Activated naive CD4-positive, alpha-beta T cell treated with anti-CD3 and anti-CD28 coated beads for 36 hours (primary cell): ENCODE measurements around the gene FAM78B. TPM values are rescaled to one million over a fixed set of nuclear protein-coding genes. Genes with fewer than 3 reads are reported as not detected.

Source experiments
- CTCF ChIA-PET: fragments of 350-600 bp; sonication (Branson Sonifier 250); formaldehyde crosslinking; loops from one replicate; lab custom pipeline; 2021; ENCODE audit warnings: antibody characterized with exemption; lab: Charles Lee
- DNase-seq: peaks from one replicate; pipeline ENCODE4 v3.0.0-alpha.2; 2020
- H3K27ac Mint-ChIP-seq: one replicate; pipeline ENCODE4 v1.8.0; 2021; ENCODE audit warnings: mild to moderate bottlenecking, mixed read lengths
- H3K27me3 Mint-ChIP-seq: one replicate; pipeline ENCODE4 v1.8.0; 2021; ENCODE audit warnings: low read depth, mixed read lengths
- H3K36me3 Mint-ChIP-seq: one replicate; pipeline ENCODE4 v1.8.0; 2021; ENCODE audit warnings: low read depth, mixed read lengths
- H3K4me1 Mint-ChIP-seq: one replicate; pipeline ENCODE4 v1.8.0; 2021; ENCODE audit warnings: low read depth, mixed read lengths
- H3K4me3 Mint-ChIP-seq: one replicate; pipeline ENCODE4 v1.8.0; 2021; ENCODE audit warnings: mild to moderate bottlenecking, moderate library complexity, mixed read lengths
- H3K9me3 Mint-ChIP-seq: one replicate; pipeline ENCODE4 v1.8.0; 2021; ENCODE audit warnings: mixed read lengths
- intact Hi-C: fragments of 100-400 bp; cut with micrococcal nuclease; formaldehyde crosslinking; loops from one replicate; pipeline ENCODE4 v1.15.1; 2023
- total RNA-seq, 2 experiments: library from RNA; stranded (reverse); gene quantifications; one replicate each; pipeline ENCODE4 v1.2.3, GENCODE V29; 2021

FAM78B gene
- total RNA-seq, 2 experiments from 2014 or later, result 0.24 TPM; not detected in 1

GRCh38 chr1:166159656-166160055 lies 7.1 kb downstream of the FAM78B start:
- H3K4me3 Mint-ChIP-seq, result no peak overlapping the region
- peaks cover 30% of the 10 kb centered on the region for H3K27me3 Mint-ChIP-seq
- no peak overlapping the region for H3K27ac Mint-ChIP-seq
- no peaks in the 10 kb centered on the region for H3K9me3 Mint-ChIP-seq
- no peak for DNase-seq
- intact Hi-C loops, result loop anchor here (10.0 kb wide), 3 partner anchors 465 to 785 kb away; partner anchors contain the start of gene ALDH9A1
- no peaks in the 10 kb centered on the region for H3K36me3 Mint-ChIP-seq
- H3K4me1 Mint-ChIP-seq, result no peaks in the 10 kb centered on the region
- CTCF ChIA-PET, result no interaction called here

DNA sequence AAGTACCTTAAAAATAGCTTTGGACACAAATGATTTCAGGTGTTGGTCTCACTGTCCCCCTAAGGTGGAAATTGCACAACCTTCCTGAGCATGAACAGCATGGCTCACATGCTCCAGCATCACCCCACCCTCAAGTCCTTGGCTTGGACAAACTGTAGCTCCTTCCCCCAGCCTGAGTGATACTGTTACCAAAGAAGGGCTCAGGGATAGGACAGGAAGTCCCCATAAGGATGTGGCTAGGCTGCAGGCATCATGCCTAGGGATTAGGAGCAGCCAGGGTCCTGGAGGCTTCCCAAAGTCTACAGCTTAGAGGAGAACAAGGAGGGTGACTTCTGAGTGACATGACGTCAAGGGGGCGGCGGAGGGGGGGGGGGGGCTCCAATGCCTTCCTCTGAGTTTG lies 10.1 kb downstream of the FAM78B start:
- no peak overlapping the region for H3K27ac Mint-ChIP-seq
- H3K4me1 Mint-ChIP-seq, result no peaks in the 10 kb centered on the region
- CTCF ChIA-PET, result no interaction called here
- peaks cover 12% of the 10 kb centered on the region for H3K27me3 Mint-ChIP-seq
- H3K4me3 Mint-ChIP-seq, result no peak overlapping the region
- H3K9me3 Mint-ChIP-seq, result no peaks in the 10 kb centered on the region
- no peaks in the 10 kb centered on the region for H3K36me3 Mint-ChIP-seq
- no peak for DNase-seq
- intact Hi-C loops, result no loop called here

DNA sequence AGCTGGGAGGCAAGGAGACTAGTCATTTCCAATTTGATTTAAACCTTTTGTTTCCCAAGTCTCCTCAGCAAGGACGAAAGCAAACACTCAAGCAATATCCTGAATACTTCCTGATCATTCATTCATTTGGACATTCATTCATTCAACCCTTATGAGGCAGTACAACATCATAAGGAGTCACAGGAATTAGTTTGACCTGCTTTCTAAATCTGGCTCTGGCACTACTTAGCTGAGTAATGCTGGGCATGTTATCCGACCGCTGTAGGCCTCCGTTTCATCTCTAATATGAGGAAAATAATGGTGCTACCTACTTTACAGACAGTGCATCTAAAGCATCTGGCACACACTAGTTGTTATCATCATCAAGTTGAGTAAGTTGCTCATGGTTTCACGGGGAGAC lies 11.7 kb downstream of the FAM78B start:
- H3K4me3 Mint-ChIP-seq, result no peak overlapping the region
- H3K4me1 Mint-ChIP-seq, result no peaks in the 10 kb centered on the region
- H3K9me3 Mint-ChIP-seq, result no peaks in the 10 kb centered on the region
- peaks cover 10% of the 10 kb centered on the region for H3K27me3 Mint-ChIP-seq
- DNase-seq, result no peak
- H3K36me3 Mint-ChIP-seq, result no peaks in the 10 kb centered on the region
- intact Hi-C loops, result no loop called here
- no peak overlapping the region for H3K27ac Mint-ChIP-seq
- CTCF ChIA-PET, result no interaction called here

GRCh38 chr1:166153525-166154314 lies 13.1 kb downstream of the FAM78B start:
- no peak overlapping the region for H3K4me3 Mint-ChIP-seq
- CTCF ChIA-PET, result no interaction called here
- no peaks in the 10 kb centered on the region for H3K9me3 Mint-ChIP-seq
- no peaks in the 10 kb centered on the region for H3K36me3 Mint-ChIP-seq
- peaks cover 9% of the 10 kb centered on the region for H3K27me3 Mint-ChIP-seq
- no peak for DNase-seq
- intact Hi-C loops, result no loop called here
- no peak overlapping the region for H3K27ac Mint-ChIP-seq
- no peaks in the 10 kb centered on the region for H3K4me1 Mint-ChIP-seq

DNA sequence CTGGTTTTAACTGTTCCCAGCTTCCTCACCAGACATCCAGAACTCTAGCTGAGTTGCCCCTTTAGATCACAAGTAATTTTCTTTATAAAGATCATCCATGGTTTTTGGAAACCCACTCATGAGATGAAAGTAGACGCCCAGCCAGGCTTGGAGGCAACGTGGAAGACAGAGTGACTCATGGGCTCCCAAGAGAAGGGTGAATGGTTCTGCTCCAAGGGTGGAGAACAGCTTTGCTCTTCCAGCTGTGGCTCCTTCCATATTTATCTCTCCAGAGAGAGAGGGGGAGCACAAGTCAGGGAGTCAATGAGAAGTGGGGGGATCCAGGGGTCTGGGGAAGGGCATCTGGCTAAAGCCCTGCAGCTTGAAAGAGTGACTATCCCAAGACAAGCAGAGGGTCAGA lies 13.8 kb downstream of the FAM78B start:
- CTCF ChIA-PET, result no interaction called here
- Mint-ChIP-seq H3K9me3 (no peaks in the 10 kb centered on the region), H3K4me3 (no peak overlapping the region), H3K36me3 (no peaks in the 10 kb centered on the region), H3K4me1 (no peaks in the 10 kb centered on the region), H3K27ac (no peak overlapping the region), H3K27me3 (peaks cover 6% of the 10 kb centered on the region)
- no peak for DNase-seq
- intact Hi-C loops, result no loop called here

GRCh38 chr1:166151804-166152203 lies 15.0 kb downstream of the FAM78B start:
- H3K27me3 Mint-ChIP-seq, result peaks cover 6% of the 10 kb centered on the region
- H3K4me3 Mint-ChIP-seq, result no peak overlapping the region
- CTCF ChIA-PET, result no interaction called here
- H3K9me3 Mint-ChIP-seq, result no peaks in the 10 kb centered on the region
- no peak for DNase-seq
- no peaks in the 10 kb centered on the region for H3K36me3 Mint-ChIP-seq
- intact Hi-C loops, result no loop called here
- no peak overlapping the region for H3K27ac Mint-ChIP-seq
- no peaks in the 10 kb centered on the region for H3K4me1 Mint-ChIP-seq

DNA sequence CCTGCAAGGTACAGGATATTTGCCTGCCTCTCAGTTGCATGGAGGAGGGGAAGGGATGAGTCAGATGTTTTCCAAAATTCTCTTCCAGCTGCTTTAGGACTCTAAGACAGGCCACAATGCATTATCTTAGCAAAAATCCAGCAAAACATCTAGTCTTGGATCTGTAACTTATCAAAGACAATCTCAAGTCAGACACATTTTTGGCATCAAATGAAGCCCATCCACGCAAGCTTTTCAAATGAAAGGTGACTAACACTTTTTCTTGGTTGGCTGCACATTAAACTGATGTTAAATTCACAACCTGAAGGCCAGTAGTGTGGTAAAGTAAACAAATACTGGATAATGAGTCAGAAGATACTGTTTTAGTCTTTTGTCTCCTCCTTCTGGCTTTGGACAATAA lies 21.3 kb downstream of the FAM78B start:
- Mint-ChIP-seq H3K9me3 (no peaks in the 10 kb centered on the region), H3K4me1 (no peaks in the 10 kb centered on the region), H3K27me3 (peaks cover 2% of the 10 kb centered on the region), H3K36me3 (no peaks in the 10 kb centered on the region), H3K27ac (no peak overlapping the region), H3K4me3 (no peak overlapping the region)
- no peak for DNase-seq
- intact Hi-C loops, result no loop called here
- CTCF ChIA-PET, result no interaction called here

DNA sequence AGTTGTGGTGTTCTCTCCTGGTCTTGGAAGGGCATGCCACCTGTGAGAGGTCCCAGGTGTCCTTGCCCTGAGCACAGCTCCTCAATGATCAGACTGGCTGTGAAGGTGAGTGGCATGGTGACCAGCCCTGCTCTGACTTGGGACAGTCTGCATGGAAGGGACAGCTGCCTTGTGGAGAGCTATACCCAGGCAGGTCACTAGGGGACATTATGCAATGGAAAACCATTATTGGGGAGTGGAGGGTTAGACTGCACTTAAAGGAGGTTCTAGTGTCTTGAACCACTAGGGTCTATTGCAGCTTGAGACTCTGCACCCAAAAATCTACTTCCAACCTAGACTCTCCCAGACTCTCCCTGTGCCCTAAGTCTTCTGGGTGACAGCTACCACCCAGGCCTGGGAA lies 24.8 kb downstream of the FAM78B start:
- CTCF ChIA-PET, result no interaction called here

DNA sequence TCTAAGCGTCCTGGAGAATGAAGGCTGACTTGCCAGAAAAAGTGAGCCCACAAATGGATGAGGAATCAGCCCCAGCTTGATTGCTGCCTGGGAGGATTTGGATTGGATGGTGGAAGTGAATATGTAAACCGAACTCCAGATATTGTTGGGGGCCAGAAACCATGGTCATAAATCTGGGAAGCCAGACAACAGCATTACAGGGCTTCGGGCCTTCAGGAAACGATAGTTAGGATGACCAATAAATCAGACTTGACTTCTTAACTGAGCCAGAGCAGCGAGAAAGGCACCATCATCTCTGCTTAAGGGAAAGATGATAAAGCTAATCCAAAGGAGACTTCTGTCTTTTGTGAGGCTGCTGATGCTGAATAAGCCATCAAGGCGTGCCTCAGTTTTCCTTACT lies 26.6 kb downstream of the FAM78B start:
- no peak for DNase-seq
- H3K9me3 Mint-ChIP-seq, result no peaks in the 10 kb centered on the region
- H3K27ac Mint-ChIP-seq, result no peak overlapping the region
- CTCF ChIA-PET, result no interaction called here
- intact Hi-C loops, result no loop called here
- H3K4me1 Mint-ChIP-seq, result no peaks in the 10 kb centered on the region
- H3K4me3 Mint-ChIP-seq, result no peak overlapping the region
- peaks cover 14% of the 10 kb centered on the region for H3K27me3 Mint-ChIP-seq
- H3K36me3 Mint-ChIP-seq, result no peaks in the 10 kb centered on the region

More for the DNA sequence above, 24.8 kb downstream of the FAM78B start:
- no peak for DNase-seq
- intact Hi-C loops, result no loop called here
- Mint-ChIP-seq H3K27ac (no peak overlapping the region), H3K4me3 (no peak overlapping the region), H3K36me3 (no peaks in the 10 kb centered on the region), H3K27me3 (peaks cover 8% of the 10 kb centered on the region), H3K4me1 (no peaks in the 10 kb centered on the region), H3K9me3 (no peaks in the 10 kb centered on the region)

DNA sequence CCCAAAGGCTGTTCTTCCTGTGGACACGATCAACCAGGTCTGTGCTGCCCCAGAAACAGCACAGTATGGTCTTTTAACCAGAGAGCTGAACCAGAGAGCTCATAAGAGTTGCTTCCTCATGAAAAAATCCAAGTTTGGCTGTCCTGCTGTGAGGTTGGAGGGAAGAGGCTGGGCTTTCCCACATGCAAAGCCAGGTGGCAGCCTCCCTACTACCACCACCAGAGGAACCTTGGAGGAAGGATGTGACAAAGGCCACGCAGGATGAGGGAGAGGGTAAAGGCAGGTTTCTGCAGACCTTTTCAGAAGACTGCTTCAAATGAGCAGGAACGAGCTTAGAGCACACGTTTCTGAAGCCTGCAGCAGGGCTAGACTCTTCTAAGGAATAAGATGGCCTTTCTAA lies 27.1 kb downstream of the FAM78B start:
- intact Hi-C loops, result no loop called here
- peaks cover 14% of the 10 kb centered on the region for H3K27me3 Mint-ChIP-seq
- CTCF ChIA-PET, result no interaction called here
- no peaks in the 10 kb centered on the region for H3K4me1 Mint-ChIP-seq
- H3K9me3 Mint-ChIP-seq, result no peaks in the 10 kb centered on the region
- no peak overlapping the region for H3K27ac Mint-ChIP-seq
- H3K36me3 Mint-ChIP-seq, result no peaks in the 10 kb centered on the region
- H3K4me3 Mint-ChIP-seq, result no peak overlapping the region
- DNase-seq, result no peak

DNA sequence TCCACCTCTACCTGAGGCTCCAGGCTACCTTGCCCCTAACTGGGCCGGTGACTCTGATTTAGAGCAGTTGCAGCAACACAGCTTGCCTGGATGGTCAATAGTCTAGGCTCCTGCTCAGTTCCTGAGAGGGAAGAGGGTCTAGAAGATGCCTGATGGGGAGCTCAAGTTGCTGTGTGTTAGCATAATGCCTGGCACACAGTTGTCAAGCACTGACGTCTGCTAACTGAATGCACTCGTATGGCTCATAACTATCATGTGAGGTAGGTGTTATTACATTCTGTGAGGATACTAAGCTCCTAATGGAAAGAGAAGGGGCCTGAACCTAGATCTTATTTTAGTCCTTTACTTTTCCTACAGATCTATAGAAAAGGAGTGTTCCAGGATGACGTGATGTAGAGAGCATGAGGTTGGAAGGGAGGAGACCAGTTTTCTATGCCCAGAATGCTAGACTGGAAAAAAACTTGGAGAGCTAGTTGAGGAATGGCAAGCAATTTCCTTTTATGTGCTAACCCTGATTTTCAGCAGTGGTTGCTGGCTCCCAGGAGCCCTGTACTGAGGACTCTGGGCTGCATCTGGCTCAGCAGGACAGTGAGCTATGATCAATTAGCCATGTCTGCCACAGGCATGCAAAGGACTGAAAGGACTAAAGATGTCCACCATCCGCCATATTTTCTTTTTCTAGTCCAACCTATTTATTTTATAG lies 30.0 kb downstream of the FAM78B start:
- CTCF ChIA-PET, result interaction anchor here (1.5 kb wide), 1 partner anchor 9 kb away, joined by 4 read pairs; no protein-coding TSS in a partner anchor
- intact Hi-C loops, result no loop called here
- Mint-ChIP-seq H3K27ac (no peak overlapping the region), H3K9me3 (peaks cover 4% of the 10 kb centered on the region), H3K36me3 (no peaks in the 10 kb centered on the region), H3K4me3 (no peak overlapping the region), H3K4me1 (no peaks in the 10 kb centered on the region), H3K27me3 (peaks cover 21% of the 10 kb centered on the region)
- no peak for DNase-seq

GRCh38 chr1:166136222-166136621 lies 30.6 kb downstream of the FAM78B start:
- peaks cover 21% of the 10 kb centered on the region for H3K27me3 Mint-ChIP-seq
- no peak overlapping the region for H3K4me3 Mint-ChIP-seq

DNA sequence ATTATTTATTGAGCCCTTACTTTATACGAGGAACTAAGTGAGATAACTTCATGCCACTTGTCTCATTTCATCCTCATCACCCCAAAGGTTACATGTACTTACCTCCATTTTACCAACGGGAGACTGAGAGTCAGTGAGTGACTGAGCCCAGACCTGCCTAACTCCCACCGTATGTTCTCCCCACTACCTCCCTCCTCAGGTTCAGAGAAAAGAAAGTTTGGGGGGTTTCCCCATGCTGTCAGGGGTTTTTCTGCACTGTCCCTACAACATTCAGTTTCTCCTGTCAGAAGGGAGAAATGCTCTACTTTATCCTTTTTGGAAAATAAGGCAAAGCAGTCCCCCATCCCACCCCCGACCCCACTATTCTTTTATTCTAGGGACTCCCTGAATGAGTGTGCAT lies 32.9 kb downstream of the FAM78B start:
- Mint-ChIP-seq H3K4me3 (no peak overlapping the region), H3K27ac (no peak overlapping the region), H3K9me3 (peaks cover 4% of the 10 kb centered on the region), H3K4me1 (no peaks in the 10 kb centered on the region), H3K36me3 (no peaks in the 10 kb centered on the region), H3K27me3 (peaks cover 17% of the 10 kb centered on the region)
- intact Hi-C loops, result loop anchor here (1.0 to 5.0 kb wide), 4 partner anchors 43 to 923 kb away; no protein-coding TSS in a partner anchor
- CTCF ChIA-PET, result no interaction called here
- no peak for DNase-seq

More at GRCh38 chr1:166136222-166136621, 30.6 kb downstream of the FAM78B start:
- H3K9me3 Mint-ChIP-seq, result peaks cover 4% of the 10 kb centered on the region
- H3K36me3 Mint-ChIP-seq, result no peaks in the 10 kb centered on the region
- intact Hi-C loops, result no loop called here
- no peaks in the 10 kb centered on the region for H3K4me1 Mint-ChIP-seq
- H3K27ac Mint-ChIP-seq, result no peak overlapping the region
- no peak for DNase-seq
- CTCF ChIA-PET, result interaction anchor here (1.5 kb wide), 1 partner anchor 9 kb away, joined by 4 read pairs; no protein-coding TSS in a partner anchor
